Stimulated activated CD4-positive, alpha-beta T cell treated with anti-CD3 and anti-CD28 coated beads, Interleukin-4, amount 100 ng/mL, for 48 hours (primary cell): ENCODE data around the gene FIBP.
"Not testable (repeated sequence)": the region's sequence is repeated elsewhere in the genome, so short reads cannot be mapped to it uniquely, and the experiment has no call there.

Experiments used
- DNase-seq, 2 donors: peaks; one replicate each; pipeline ENCODE4 v3.0.0-alpha.2; 2020; ENCODE audit warnings: low read depth in 2 of 2

The FIBP gene

GRCh38 chr11:65915101-65915820, 27.0 kb upstream of the FIBP start:
- no peak for DNase-seq

- DNase-seq = no peak
These were observed 24.6 kb upstream of the FIBP start for GRCh38 chr11:65912845-65913244.

- no peak for DNase-seq
These were observed 23.7 kb upstream of the FIBP start for GRCh38 chr11:65911682-65912568.

GRCh38 chr11:65907878-65908277, 19.6 kb upstream of the FIBP start:
- DNase-seq = no peak

- DNase-seq = no peak
These were observed 18.3 kb upstream of the FIBP start for GRCh38 chr11:65906602-65907001.

- DNase-seq = no peak
These were observed 15.4 kb upstream of the FIBP start for GRCh38 chr11:65903715-65904114.

- no peak for DNase-seq
These were observed 14.8 kb upstream of the FIBP start for GRCh38 chr11:65903068-65903481.

- DNase-seq = no peak
These were observed 12.6 kb upstream of the FIBP start for GRCh38 chr11:65900899-65901180.

- peak; percentile 94 for DNase-seq
These were observed 12.0 kb upstream of the FIBP start, which contains the start of gene FOSL1 for GRCh38 chr11:65900125-65900898. Gene FOSL1 (minus strand): TSS chr11:65900388. CDS start chr11:65900339, 49 bp downstream.

- peak; percentile 65 to 73 for DNase-seq
These were observed 11.3 kb upstream of the FIBP start for GRCh38 chr11:65899356-65900124.

GRCh38 chr11:65898656-65899355, 10.5 kb upstream of the FIBP start:
- no peak for DNase-seq

- no peak for DNase-seq
These were observed 8.8 kb upstream of the FIBP start for GRCh38 chr11:65897020-65897471.

GRCh38 chr11:65896034-65896999, 8.0 kb upstream of the FIBP start:
- DNase-seq = no peak

- DNase-seq = no peak
These were observed 7.3 kb upstream of the FIBP start for GRCh38 chr11:65895482-65895981.

- no peak for DNase-seq
These were observed 5.8 kb upstream of the FIBP start for GRCh38 chr11:65894034-65894591.

- no peak for DNase-seq
These were observed 4.5 kb upstream of the FIBP start for GRCh38 chr11:65892661-65893317.

GRCh38 chr11:65892137-65892540, 3.9 kb upstream of the FIBP start:
- DNase-seq = not testable (repeated sequence)
